Activated naive CD4-positive, alpha-beta T cell treated with anti-CD3 and anti-CD28 coated beads, Interleukin-2, amount 50 U/mL, for 24 hours (primary cell): Measurements from ENCODE around the gene IQSEC1.

Experiments used
- H3K27ac Mint-ChIP-seq: one replicate; pipeline ENCODE4 v1.8.0; 2021; ENCODE audit warnings: mild to moderate bottlenecking, mixed read lengths
- H3K27me3 Mint-ChIP-seq: one replicate; pipeline ENCODE4 v1.8.0; 2021; ENCODE audit warnings: mixed read lengths
- H3K36me3 Mint-ChIP-seq: one replicate; pipeline ENCODE4 v1.8.0; 2021; ENCODE audit warnings: mixed read lengths
- H3K4me1 Mint-ChIP-seq: one replicate; pipeline ENCODE4 v1.8.0; 2021; ENCODE audit warnings: mixed read lengths
- H3K4me3 Mint-ChIP-seq: one replicate; pipeline ENCODE4 v1.8.0; 2021; ENCODE audit warnings: mild to moderate bottlenecking, mixed read lengths
- H3K9me3 Mint-ChIP-seq: one replicate; pipeline ENCODE4 v1.8.0; 2021; ENCODE audit warnings: mixed read lengths

IQSEC1 gene

GRCh38 chr3:13016083-13016720, 57.0 kb downstream of the IQSEC1 start:
- H3K36me3 Mint-ChIP-seq = no peaks in the 10 kb centered on the region
- no peaks in the 10 kb centered on the region for H3K9me3 Mint-ChIP-seq
- peak overlapping the region; percentile 94 for H3K27ac Mint-ChIP-seq
- H3K27me3 Mint-ChIP-seq = no peaks in the 10 kb centered on the region
- H3K4me3 Mint-ChIP-seq = peak overlapping the region; percentile 83
- H3K4me1 Mint-ChIP-seq = peaks cover 53% of the 10 kb centered on the region

- H3K36me3 Mint-ChIP-seq = no peaks in the 10 kb centered on the region
- peak overlapping the region; percentile 83 for H3K4me3 Mint-ChIP-seq
- peaks cover 60% of the 10 kb centered on the region for H3K4me1 Mint-ChIP-seq
- peak overlapping the region; percentile 89 for H3K27ac Mint-ChIP-seq
- no peaks in the 10 kb centered on the region for H3K27me3 Mint-ChIP-seq
- no peaks in the 10 kb centered on the region for H3K9me3 Mint-ChIP-seq
Observed at GRCh38 chr3:13015286-13016082, 57.7 kb downstream of the IQSEC1 start.

- H3K9me3 Mint-ChIP-seq = no peaks in the 10 kb centered on the region
- peak overlapping the region; percentile 83 for H3K4me3 Mint-ChIP-seq
- peak overlapping the region; percentile 89 for H3K27ac Mint-ChIP-seq
- H3K36me3 Mint-ChIP-seq = no peaks in the 10 kb centered on the region
- H3K27me3 Mint-ChIP-seq = no peaks in the 10 kb centered on the region
- H3K4me1 Mint-ChIP-seq = peaks cover 66% of the 10 kb centered on the region
Observed at GRCh38 chr3:13014755-13015285, 58.4 kb downstream of the IQSEC1 start.

DNA sequence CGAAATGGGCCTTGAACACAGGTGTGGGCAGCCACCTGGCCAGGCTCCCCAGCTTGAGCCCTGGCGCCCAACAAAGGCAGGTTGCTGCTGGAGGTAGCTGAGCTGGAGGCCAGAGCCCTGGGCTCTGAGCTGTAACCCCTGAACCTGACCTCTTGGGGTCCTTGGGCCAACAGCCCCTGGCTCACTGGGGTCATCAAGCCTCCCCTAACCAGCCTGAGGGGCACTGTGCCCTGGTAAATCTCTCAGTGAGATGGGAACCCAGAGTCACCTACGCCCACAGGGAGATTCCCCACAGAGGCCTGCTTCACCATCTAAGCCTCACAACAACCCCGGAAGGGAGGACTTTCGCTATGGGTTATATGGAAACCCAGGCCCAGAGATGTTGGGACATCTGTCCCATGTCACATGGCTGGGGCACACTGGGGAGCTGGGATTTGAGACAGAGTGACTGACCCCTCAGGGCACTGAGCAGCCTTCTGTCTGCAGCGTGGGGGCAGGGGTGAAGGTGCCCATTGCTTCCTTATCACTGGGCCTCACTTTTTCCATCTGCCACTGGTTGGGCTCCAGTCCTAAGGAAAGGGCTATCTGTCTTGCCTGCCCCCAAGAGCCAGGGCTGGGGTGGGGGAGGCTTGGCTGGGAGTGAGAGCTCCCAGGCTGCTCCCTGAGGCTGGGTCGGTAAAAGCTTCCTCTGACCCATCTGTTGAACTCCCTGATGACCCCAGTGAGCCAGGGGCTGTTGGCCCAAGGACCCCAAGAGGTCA, 59.1 kb downstream of the IQSEC1 start:
- H3K27ac Mint-ChIP-seq = peak overlapping the region; percentile 89

DNA sequence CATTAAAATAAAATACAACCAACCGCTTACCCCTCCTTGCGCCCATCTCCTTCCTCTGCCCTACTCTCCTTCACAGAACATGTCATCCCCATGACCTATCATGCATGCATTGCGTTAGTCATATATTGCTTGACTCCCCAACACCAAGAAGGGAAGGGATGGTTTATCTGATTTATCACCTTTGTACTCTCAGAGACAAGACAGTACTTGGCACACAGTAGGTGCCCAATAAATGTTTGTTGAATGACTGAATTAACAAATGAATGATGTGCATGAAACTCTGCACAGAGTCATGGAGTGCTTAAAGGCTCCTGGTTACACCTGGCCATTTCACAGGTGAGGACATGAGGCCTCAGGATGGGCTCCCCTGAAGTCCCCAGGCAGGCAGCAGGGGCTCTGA, 59.7 kb downstream of the IQSEC1 start:
- H3K4me1 Mint-ChIP-seq = peaks cover 79% of the 10 kb centered on the region
- no peaks in the 10 kb centered on the region for H3K9me3 Mint-ChIP-seq
- peak overlapping the region; percentile 40 for H3K4me3 Mint-ChIP-seq
- no peaks in the 10 kb centered on the region for H3K36me3 Mint-ChIP-seq
- no peaks in the 10 kb centered on the region for H3K27me3 Mint-ChIP-seq
- peak overlapping the region; percentile 56 for H3K27ac Mint-ChIP-seq

More for the DNA sequence above, 59.1 kb downstream of the IQSEC1 start:
- no peaks in the 10 kb centered on the region for H3K9me3 Mint-ChIP-seq
- no peaks in the 10 kb centered on the region for H3K36me3 Mint-ChIP-seq
- peaks cover 73% of the 10 kb centered on the region for H3K4me1 Mint-ChIP-seq
- H3K27me3 Mint-ChIP-seq = no peaks in the 10 kb centered on the region
- peak overlapping the region; percentile 83 for H3K4me3 Mint-ChIP-seq

- H3K36me3 Mint-ChIP-seq = no peaks in the 10 kb centered on the region
- peak overlapping the region; percentile 56 for H3K27ac Mint-ChIP-seq
- H3K27me3 Mint-ChIP-seq = no peaks in the 10 kb centered on the region
- H3K4me3 Mint-ChIP-seq = peak overlapping the region; percentile 40
- peaks cover 83% of the 10 kb centered on the region for H3K4me1 Mint-ChIP-seq
- no peaks in the 10 kb centered on the region for H3K9me3 Mint-ChIP-seq
Observed at GRCh38 chr3:13013151-13013561, 60.1 kb downstream of the IQSEC1 start.

GRCh38 chr3:13012221-13012691, 61.0 kb downstream of the IQSEC1 start:
- Mint-ChIP-seq H3K27me3 (no peaks in the 10 kb centered on the region), H3K27ac (peak overlapping the region; percentile 97), H3K4me3 (peak overlapping the region; percentile 40), H3K36me3 (no peaks in the 10 kb centered on the region), H3K4me1 (peaks cover 89% of the 10 kb centered on the region), H3K9me3 (no peaks in the 10 kb centered on the region)

DNA sequence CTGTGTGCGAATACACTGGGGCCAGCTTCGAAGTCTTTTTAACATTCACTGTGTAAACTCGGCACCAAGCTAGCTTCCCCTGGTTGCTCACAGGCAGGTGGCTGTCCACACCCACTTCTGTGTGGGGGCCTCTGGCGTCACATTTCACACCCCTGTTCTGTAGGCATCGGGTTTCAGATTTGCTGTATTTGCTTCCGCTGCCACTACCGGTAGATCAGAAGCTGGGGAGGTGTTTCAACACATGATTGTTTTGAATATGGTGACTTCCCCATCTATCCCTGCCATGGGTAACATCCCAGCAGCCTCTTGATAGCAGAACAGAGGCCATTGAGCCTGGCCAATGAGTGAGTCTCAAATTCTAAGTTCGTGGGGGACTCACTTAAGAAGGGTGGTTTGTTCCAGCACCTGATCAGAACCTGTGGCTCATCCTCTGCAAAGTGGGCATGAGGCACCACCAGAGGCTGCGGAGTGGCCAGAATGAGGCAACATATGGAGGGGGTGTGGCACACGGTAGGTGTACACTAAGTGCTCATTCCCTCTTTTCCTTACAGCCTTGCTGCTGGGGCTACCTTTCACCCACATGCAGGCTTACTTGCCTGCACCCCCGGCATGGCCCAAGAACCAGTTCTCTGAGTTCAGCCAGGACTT, 61.5 kb downstream of the IQSEC1 start:
- Mint-ChIP-seq H3K27ac (peak overlapping the region; percentile 97), H3K9me3 (no peaks in the 10 kb centered on the region), H3K4me3 (peak overlapping the region; percentile 63), H3K27me3 (no peaks in the 10 kb centered on the region), H3K4me1 (peaks cover 89% of the 10 kb centered on the region), H3K36me3 (no peaks in the 10 kb centered on the region)

- Mint-ChIP-seq H3K36me3 (no peaks in the 10 kb centered on the region), H3K4me3 (peak overlapping the region; percentile 63), H3K27ac (peak overlapping the region; percentile 97), H3K4me1 (peaks cover 89% of the 10 kb centered on the region), H3K9me3 (no peaks in the 10 kb centered on the region), H3K27me3 (no peaks in the 10 kb centered on the region)
Observed at GRCh38 chr3:13010780-13011572, 62.3 kb downstream of the IQSEC1 start.

DNA sequence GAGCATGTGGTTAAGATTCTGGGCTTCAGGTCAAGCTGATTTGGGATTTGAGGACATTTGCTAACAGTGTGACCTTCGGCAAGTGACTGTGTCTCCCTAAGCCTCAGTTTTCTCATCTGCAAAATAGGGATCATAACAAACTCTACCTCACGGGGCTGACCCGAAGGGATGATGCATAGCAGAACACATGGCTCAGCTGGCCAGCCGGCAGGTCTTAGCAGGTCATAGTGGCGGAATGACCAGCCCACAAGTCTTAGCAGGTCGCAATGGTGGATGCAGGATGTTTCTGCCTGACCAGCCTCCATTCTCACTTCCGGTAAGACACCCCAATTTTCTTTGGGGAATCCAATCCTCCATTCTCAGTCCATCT, 63.3 kb downstream of the IQSEC1 start:
- no peaks in the 10 kb centered on the region for H3K27me3 Mint-ChIP-seq
- H3K9me3 Mint-ChIP-seq = no peaks in the 10 kb centered on the region
- peak overlapping the region; percentile 57 for H3K4me3 Mint-ChIP-seq
- peak overlapping the region; percentile 87 for H3K27ac Mint-ChIP-seq
- H3K36me3 Mint-ChIP-seq = no peaks in the 10 kb centered on the region
- H3K4me1 Mint-ChIP-seq = peaks cover 98% of the 10 kb centered on the region

- Mint-ChIP-seq H3K36me3 (no peaks in the 10 kb centered on the region), H3K9me3 (no peaks in the 10 kb centered on the region), H3K27me3 (no peaks in the 10 kb centered on the region), H3K4me1 (peaks cover 96% of the 10 kb centered on the region), H3K4me3 (peak overlapping the region; percentile 62), H3K27ac (peak overlapping the region; percentile 87)
Observed at GRCh38 chr3:13009132-13009945, 63.9 kb downstream of the IQSEC1 start.

- Mint-ChIP-seq H3K4me1 (peaks cover 99% of the 10 kb centered on the region), H3K9me3 (no peaks in the 10 kb centered on the region), H3K4me3 (peak overlapping the region; percentile 62), H3K36me3 (no peaks in the 10 kb centered on the region), H3K27me3 (no peaks in the 10 kb centered on the region), H3K27ac (peak overlapping the region; percentile 87)
Observed at GRCh38 chr3:13008155-13008995, 64.9 kb downstream of the IQSEC1 start.

- Mint-ChIP-seq H3K36me3 (peaks cover 1% of the 10 kb centered on the region), H3K9me3 (no peaks in the 10 kb centered on the region), H3K27ac (no peak overlapping the region), H3K4me1 (peaks cover 99% of the 10 kb centered on the region), H3K27me3 (no peaks in the 10 kb centered on the region), H3K4me3 (no peak overlapping the region)
Observed at GRCh38 chr3:13007251-13007941, 65.8 kb downstream of the IQSEC1 start.
